Skin epidermis (tissue), 12 donors: Measurements from ENCODE around the gene SRGAP3.

Experiments used
- H3K27ac ChIP-seq, 21 experiments: fragments of 200-600 bp; sonication (generic) in 11 of 21; one replicate each; pipeline ENCODE4 v1.5.0; 2020; ENCODE audit warnings: mild to moderate bottlenecking in 3 of 21, inconsistent platforms in 2 of 21, moderate library complexity in 2 of 21
- H3K4me3 ChIP-seq, 7 experiments: fragments of 200-600 bp; sonication (generic) in 2 of 7; one replicate each; pipeline ENCODE4 v1.5.0; 2020; ENCODE audit warnings: inconsistent platforms in 2 of 7, mild to moderate bottlenecking in 2 of 7, moderate library complexity in 1 of 7

The SRGAP3 gene

DNA sequence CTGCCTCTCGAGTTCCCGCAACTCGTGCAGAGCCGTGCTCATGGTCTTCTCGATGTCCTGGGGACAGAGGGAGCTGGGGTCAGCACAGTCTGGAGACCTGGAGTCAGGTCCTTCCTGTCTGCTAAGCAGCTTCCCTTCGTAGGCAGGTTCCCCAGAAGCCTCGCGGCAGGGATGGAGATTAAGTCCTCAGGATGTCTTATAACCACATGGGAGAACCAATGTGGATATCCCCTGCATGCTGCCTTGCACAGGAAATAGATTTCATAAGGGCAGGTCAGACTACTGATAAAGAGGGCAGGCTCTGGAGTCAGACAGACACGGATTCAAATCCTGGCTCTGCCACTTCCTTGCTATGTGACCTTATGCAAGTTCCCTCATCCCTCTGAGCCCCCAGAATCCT is 263.6 kb downstream of the SRGAP3 start:
- Histone ChIP-seq H3K4me3 (no peak overlapping the region), H3K27ac (no peak overlapping the region)

DNA sequence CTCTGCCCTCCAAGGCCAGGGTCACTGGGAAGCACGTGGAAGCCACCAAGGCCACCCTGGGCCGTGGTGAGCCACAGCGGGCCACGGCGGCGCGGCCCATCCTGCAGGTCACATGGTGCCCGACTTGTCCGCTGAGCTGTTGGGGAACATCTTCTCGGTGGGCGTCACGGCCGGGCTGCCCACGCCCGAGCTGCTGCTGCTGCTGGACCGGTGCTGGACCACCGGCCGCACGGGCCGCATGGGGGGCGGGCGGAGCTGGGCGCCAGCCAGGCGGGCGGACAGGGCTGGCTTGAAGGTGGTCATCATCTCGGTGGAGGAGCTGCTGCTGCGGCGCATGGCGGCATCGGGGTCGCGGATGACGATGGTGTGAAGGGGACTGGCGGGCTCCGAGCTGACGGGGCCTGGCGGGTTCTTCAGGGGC is 264.0 kb downstream of the SRGAP3 start:
- H3K27ac ChIP-seq, result no peak overlapping the region
- H3K4me3 ChIP-seq, result no peak overlapping the region

DNA sequence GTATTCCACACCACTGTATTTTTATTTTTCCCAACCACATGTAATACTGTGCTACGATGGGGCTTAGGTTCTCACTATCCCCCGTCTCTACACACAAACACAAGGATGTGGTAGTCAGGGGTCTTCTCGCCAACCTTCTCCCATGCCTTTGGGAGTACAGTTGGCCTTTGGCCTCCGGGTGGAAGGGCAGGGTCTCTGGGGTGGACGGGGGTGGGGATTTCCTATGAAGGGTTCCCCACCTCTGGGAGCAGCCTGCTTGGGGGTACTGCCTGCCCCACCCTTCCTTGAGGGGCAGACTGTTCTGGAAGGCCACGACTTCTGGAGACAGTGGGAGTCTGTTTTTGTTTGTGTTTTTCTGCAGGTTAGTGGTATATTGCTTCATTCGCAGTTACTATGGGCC is 264.9 kb downstream of the SRGAP3 start:
- Histone ChIP-seq H3K27ac (no peak overlapping the region), H3K4me3 (no peak overlapping the region)

DNA sequence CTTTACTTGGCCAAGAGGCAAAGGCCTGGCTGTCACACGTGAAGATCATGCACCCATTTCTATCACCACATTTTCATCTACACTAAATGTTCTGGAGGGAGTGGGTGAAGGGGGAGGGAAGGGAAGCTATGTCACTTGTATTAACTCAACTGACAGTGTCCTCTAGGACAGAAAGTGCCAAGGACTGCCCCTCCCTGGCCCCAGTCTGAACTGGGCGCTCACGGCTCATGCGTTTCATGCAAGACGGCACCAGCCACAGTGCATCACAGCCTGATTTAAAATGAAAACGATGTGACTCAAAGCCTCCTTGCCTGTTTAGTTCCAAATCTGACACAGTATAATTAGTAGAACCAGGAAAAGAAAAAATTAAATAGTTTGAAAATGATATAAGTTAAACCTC is 265.4 kb downstream of the SRGAP3 start:
- H3K27ac ChIP-seq, result no peak overlapping the region
- H3K4me3 ChIP-seq, result no peak overlapping the region

DNA sequence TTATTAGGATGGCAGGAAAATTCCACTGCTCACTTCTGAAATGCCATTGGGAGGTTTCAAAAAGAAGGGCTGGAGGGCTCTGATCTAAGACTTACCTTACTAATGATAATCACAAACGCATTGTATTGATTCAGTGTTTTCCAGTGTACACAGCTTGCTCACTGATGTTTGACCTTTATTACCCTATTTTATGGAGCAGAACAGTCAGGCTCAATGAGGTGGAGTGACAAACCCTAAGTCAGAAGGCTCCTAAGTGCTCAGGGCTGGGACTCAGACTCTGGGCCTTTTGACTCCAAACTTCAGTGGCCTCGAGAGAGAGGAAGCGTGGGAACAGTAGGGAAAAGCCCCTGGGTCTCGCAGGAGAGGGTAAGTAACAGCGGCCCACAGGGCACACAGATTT is 265.9 kb downstream of the SRGAP3 start:
- Histone ChIP-seq H3K4me3 (no peak overlapping the region), H3K27ac (no peak overlapping the region)

DNA sequence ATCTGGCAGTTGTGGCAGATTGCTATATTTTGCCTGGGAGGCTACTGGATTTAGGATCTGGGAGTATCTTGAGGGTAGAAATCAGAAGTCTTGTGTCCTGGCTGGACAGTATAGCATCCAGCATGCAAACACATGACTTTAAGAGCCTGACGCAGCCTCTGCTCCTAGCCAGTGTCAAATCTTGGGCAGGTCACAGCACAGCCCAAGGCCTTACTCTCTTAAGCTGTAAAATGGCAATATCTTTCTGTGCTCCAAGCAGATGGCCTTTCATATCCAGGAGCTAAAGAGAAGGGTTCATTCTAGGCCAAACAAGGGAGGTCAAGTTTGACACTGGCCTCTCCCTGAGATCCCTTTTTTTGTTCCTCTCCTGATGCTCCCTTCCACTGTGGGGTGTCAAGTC is 266.4 kb downstream of the SRGAP3 start:
- peak overlapping the region in 2 of 21 experiments; percentile 25 to 66 for H3K27ac ChIP-seq
- H3K4me3 ChIP-seq, result no peak overlapping the region

DNA sequence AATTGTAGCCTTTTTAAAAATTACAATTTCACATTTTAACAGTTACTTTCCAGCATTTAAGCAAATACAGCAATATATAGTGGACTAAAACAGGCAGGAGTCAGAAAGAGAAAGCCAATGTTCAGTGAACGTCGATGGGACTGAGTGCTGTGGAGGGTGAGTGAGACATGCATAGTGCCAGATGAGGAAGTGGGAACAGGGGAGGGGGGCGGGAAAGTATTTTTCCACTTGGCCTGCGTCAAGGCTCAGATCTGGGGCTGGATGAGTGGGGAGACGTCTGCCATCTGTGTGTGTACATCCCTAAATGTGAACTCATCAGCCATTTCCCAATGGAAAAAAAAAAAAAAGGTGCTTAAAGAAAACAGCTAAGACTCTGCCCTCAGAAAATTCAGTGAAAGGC is 266.9 kb downstream of the SRGAP3 start:
- peak overlapping the region in 1 of 21 experiments; percentile 66 for H3K27ac ChIP-seq
- no peak overlapping the region for H3K4me3 ChIP-seq

DNA sequence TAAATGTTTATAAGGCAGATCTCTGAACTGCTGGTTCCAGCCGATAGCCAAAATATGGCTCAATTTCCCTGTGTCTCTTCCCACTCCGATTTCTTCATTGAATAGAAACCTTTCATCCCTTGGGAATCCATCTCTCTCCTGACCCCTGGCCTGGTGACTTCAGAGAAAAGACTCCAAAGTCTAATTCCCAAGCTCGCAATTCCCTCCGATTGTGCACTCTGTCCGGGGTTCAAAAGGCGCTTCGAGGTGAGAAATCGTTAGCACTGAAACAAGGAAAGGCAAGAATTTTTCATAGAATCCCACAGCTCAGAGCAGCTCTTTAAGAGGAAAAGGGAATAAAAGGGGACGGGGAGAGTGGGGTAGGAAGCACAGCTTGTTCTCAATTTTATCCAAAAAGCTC is 267.7 kb downstream of the SRGAP3 start:
- H3K27ac ChIP-seq, result peak overlapping the region in 1 of 21 experiments; percentile 29
- no peak overlapping the region for H3K4me3 ChIP-seq

DNA sequence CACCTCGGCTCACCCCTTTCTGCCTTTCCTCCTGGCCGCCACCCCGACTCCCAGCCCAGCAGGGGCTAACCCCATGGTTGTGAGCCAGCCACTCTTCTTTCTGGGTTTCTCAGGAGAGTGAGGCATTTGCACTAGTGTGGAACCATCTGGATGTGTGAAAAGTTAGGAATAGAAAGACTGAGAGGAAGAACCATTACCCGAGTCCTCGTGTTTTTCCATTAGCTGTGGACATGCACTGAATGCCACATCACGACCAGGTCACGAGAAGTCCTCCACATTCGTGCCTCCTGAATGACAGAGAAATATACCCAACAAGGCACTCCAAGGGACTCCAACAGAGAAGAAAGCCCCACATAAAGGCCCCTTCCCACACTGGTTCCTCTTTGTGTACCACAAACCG is 268.1 kb downstream of the SRGAP3 start:
- H3K4me3 ChIP-seq, result no peak overlapping the region
- H3K27ac ChIP-seq, result peak overlapping the region in 1 of 21 experiments; percentile 14

DNA sequence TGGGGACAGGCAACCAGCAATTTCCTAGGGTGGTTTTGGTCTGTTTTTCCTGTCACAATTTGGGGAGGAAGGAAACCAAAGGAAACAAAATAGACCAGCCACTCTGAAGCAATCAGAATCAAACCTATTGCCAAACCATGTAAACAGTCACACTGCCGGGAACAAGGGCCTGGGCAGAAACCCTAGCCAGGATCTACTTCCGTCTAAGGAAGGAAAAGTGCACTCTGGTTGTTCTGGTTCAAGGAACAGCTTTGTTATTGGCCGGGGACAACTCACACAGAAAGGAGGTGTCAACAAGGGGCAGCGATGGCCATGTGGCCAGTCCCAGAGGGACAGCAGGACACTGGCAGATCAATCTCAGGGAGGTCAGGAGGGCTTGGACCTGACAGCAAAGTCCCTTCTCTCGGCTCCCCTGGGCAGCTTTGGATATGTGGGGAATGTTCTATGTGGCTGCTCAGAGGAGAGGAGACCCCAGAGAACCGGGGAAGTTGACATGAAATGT is 268.6 kb downstream of the SRGAP3 start:
- H3K4me3 ChIP-seq, result no peak overlapping the region
- peak overlapping the region in 1 of 21 experiments; percentile 14 for H3K27ac ChIP-seq

DNA sequence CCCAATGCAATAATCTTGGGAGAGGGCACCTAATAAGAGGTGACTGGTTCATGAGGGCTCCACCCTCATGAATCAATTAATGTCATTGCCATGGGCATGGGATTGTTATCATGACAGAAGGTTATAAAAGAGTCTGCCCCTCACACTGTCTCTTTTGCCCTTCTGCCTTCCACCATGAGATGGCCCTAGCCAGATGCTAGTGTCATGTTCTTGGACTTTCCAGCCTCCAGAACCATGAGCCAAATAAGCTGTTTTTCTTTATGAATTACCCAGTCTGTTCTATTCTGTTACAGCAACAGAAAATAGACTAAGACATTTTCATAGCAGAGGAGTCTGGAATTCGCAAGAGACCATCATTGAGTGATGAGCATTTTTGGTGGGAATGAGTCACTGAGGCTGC is 270.2 kb downstream of the SRGAP3 start:
- Histone ChIP-seq H3K27ac (no peak overlapping the region), H3K4me3 (no peak overlapping the region)

DNA sequence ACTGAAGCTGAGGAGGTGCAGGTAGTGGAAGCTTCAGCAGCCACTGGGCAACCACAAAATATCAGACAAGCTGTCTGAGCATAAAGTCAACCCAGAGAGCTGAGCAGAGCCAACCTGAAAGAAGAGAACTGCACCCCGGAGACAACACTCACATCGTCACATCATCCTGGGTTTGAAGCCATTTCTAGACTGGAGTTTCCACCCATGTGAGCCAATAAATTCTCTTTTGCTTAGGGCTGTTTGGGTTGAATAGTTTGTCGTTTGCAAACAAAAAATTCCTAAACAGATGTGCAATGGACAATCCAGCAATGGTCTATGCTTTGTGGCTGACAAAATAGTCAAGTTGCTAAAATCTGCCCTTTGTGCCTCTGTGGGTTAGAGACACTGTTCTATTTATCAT is 270.9 kb downstream of the SRGAP3 start:
- Histone ChIP-seq H3K4me3 (no peak overlapping the region), H3K27ac (no peak overlapping the region)

DNA sequence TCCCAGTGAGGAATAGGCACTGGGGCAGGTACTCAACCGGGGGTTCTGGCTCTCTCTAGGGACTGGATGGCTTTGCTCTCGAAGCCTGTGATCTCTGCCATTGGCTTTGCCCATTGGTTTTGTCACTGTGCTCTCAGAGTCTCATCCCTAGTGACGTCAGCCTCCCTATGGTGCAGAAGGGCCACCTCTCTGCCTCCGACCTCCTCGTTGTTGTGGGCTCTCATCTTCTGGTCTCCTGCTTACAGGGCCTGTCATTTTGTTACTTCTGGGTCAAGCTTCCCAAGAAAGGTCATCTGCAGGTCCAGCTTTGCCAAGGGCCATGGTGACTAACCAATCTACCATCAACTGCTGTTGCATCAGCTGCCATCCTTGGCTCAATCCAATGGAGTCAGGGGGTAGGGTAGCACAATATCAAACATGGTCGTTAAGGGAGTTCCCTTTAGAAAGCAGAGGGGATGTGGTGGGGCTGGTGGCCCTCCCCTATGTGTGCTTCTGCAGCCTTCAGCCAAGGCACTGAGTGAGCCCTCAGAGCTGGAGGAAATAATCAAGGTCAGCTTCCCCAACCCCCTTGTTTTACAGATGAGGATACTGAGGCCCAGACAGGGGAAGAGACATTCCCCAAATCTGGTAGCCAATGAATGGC is 272.8 kb downstream of the SRGAP3 start:
- no peak overlapping the region for H3K27ac ChIP-seq

DNA sequence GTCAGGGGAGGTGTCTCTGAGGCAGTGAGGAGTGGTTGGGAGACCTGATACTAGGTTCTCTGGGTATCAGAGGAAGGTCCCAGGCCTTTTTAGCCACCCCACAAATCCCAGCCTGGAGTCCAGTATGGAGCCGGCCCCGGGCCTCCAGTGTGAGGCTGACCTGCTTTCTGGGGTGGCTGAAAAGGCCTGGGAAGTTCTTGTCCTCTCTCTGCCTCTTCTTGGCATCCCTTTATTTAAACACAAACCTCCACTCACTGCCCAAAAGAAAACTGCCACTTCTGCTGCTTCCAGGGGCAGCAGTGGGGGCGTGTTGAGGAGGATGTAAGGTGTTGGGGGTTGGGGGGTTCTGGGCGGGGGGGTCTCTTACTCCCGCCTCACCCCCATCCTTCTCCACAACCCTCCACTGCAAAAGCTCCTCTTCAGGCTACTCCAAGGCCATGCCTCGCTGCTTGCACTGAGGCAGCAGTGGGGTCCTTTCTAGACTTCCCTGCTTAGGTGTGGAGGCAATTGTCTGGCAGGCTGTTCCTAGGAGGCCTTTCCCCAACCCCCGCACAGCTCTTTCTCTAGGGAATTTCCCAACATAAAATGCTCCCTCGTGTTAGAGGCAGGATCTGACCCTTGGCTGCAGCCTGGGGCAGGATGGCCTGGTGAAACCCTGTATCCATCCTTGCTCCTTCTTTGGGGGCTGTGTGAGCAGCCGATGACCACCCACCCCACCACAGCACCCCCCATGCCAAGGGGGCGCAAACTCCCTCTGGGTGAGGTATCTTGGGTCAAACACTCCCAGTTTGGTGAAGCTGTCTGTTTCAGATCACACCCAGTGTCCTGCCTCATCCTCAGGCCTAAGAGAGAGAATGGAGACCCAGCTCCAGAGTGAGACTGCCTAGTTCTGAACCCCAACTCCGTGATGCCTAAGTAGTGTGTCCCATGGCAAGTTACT is 274.1 kb downstream of the SRGAP3 start:
- no peak overlapping the region for H3K27ac ChIP-seq
- H3K4me3 ChIP-seq, result no peak overlapping the region

More for the DNA sequence above, 272.8 kb downstream of the SRGAP3 start:
- H3K4me3 ChIP-seq, result no peak overlapping the region

DNA sequence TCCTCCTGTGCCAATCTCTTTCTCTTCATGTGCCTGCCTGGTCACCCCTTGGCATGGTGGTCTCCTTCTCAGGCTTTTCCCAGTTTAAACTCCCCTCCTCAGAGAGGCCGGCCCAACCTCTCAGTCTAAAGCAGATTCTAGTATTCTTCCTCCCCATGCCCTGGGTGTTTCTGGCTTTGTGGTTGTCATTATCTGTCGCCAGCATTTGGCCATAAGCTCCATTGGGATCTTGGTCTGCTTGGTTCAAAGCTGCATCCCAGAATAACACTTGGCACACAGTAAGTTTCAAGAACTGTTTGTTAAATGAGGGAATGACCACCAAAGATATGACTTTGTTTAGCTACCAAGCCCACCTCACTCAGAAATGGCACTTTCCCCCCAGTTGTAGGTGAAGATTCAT is 275.0 kb downstream of the SRGAP3 start:
- no peak overlapping the region for H3K27ac ChIP-seq
- H3K4me3 ChIP-seq, result no peak overlapping the region

DNA sequence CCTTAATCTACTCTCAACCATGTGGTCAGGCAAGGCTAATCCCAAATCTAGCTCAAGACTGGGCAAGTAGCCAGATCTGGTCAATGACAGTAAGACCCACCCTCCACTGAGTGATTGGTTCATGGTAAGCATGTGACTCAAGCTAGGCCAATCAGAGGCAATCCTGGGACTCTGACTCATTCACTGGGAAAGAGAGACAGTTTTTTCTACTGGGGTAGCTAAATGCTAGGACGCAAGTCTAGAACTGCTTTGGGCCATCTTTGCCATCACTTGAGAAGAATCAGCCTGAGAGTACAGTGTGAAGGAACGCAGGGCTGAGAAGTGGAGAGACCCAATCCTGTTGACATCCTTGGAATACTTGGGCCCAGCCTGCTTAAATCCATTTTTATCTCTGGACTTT is 276.8 kb downstream of the SRGAP3 start:
- no peak overlapping the region for H3K4me3 ChIP-seq
- no peak overlapping the region for H3K27ac ChIP-seq

DNA sequence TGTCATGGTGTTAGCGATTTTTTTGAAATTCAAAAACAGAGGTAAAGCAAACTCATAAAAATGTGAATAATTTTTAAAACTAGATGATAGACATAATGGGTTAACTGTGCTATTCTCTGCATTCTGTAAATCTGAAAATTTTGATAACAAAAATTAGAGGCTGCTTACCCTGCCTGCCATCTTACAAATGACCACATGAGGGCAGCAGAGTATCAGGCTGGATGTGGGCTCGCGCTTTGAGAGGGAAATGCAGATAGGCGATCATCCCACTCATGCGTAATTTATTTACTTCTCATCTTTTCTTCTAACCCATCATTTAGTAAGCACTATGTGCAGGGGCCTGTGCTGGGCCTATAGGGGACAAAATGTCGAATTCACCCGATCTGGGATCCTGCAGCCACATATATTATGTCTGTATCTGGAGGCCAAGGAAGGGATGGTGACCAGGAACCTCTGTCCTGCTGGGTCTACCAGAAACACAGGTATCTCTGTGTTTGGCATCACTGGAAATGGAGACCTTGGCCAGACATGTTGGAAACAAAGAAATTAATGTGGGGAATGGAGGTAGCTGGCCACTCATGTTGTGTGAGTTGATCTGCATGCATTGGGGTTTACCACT is 278.4 kb downstream of the SRGAP3 start:
- Histone ChIP-seq H3K27ac (no peak overlapping the region), H3K4me3 (no peak overlapping the region)

DNA sequence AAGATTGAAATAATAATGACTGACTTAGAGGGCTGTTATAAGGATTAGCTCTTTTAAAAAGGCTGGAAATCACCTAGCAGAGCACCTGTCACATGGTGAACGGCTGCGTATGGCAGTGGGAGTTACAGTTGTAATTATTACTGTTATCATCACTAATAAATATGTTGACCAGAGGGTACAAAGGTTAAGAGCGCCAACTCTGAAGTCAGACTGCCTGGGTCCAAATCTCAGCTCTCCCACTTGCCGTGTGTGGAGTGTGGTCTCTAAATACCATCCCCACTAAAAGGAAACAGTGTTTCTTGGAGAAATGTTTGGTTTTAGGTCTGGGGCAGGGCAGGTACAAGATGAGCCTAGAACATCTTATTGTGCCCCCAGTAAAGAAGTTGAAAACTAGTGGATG is 280.2 kb downstream of the SRGAP3 start:
- H3K27ac ChIP-seq, result no peak overlapping the region

DNA sequence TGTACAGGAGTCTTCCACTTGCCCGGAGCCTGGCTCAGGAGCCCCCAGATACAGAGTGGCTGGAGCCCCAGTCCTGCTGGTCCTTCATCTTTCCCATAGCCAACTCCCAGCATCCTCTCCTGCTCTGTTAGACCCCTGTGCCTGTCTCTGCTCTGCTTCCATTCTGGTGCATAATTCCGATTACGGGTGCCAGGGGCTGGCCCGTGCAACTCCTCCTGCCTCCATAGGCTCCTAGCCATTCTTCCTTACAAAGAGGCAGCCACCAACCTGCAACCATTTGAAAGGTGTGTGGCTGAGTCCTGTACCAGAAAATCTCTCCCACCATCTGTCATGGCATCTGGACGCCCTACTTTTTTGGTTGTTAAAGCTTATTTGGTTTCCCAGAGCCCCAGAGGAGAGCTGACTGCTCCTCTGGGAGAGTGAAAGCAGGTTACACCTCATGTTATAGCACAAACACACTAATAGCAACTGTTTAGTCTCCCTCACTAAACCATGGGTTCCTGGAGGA is 281.0 kb downstream of the SRGAP3 start:
- no peak overlapping the region for H3K4me3 ChIP-seq
- no peak overlapping the region for H3K27ac ChIP-seq

More for the DNA sequence above, 280.2 kb downstream of the SRGAP3 start:
- no peak overlapping the region for H3K4me3 ChIP-seq

DNA sequence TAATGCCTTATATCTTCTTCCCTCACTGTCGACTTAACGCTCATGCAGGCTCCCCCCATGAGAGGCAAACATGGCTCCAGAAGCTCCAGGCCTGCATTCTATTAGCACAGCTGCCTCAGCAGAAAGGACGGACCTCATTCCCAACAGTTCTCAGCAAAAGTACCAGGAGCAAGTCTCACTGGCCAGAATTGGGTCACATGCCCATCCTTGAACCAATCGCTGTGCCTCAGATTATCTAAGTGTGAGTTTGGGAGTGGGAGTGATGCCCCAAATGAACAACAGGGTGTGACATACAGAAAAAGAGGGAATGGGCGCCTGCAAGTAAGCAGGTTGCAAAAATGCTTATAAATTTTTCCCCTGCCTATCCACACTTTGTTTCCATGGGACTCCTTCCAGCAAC is 281.9 kb downstream of the SRGAP3 start:
- Histone ChIP-seq H3K27ac (no peak overlapping the region), H3K4me3 (no peak overlapping the region)
